LNCaP clone FGC (cell line): ENCODE results near the gene TMC1.
"Not testable (repeated sequence)": the region's sequence is repeated elsewhere in the genome, so short reads cannot be mapped to it uniquely, and the experiment has no call there.

ENCODE experiments used
- DNase-seq: peaks from one replicate; pipeline ENCODE4 v3.0.0-alpha.2; 2011; ENCODE audit warnings: low read depth
- H3K4me3 ChIP-seq: 2 replicates; pipeline ENCODE4 v1.5.1; 2011; ENCODE audit warnings: mild to moderate bottlenecking, low read depth, low read length, control low read depth
- TF ChIP-seq, protein P1 (sequence below): IDR thresholded peaks from 2 replicates; pipeline ENCODE4 v1.5.1; 2012; ENCODE audit warnings: mild to moderate bottlenecking; ENCODE audit not compliant: control insufficient read depth, insufficient read depth; ENCODE audit errors: extremely low read depth

The TMC1 gene

DNA sequence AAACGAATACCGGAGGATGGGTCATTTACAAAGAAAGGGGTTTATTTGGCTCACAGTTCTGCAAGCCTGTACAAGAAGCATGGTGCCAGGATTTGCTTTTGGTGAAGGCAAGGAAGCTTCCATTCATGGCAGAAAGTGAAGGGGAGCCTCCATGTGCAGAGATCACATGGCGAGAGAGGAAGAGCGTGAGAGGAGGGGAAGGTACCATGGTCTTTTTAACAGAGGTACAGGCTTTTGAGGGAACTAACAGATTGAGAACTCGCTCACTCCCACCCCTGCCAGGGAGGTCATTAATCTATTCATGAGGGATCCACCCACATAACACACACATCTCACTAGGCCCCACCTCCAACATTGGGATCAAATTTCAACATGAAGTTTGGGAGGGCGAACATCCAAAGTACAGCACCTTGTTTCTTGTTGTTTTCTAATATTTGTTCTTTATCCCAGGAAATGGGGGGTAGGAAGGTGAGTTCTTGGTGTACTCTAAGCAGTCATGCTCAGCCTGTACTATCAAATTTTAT is 18.5 kb downstream of the TMC1 start:
- H3K4me3 ChIP-seq = no peak overlapping the region
- TF ChIP-seq, protein P1, sequence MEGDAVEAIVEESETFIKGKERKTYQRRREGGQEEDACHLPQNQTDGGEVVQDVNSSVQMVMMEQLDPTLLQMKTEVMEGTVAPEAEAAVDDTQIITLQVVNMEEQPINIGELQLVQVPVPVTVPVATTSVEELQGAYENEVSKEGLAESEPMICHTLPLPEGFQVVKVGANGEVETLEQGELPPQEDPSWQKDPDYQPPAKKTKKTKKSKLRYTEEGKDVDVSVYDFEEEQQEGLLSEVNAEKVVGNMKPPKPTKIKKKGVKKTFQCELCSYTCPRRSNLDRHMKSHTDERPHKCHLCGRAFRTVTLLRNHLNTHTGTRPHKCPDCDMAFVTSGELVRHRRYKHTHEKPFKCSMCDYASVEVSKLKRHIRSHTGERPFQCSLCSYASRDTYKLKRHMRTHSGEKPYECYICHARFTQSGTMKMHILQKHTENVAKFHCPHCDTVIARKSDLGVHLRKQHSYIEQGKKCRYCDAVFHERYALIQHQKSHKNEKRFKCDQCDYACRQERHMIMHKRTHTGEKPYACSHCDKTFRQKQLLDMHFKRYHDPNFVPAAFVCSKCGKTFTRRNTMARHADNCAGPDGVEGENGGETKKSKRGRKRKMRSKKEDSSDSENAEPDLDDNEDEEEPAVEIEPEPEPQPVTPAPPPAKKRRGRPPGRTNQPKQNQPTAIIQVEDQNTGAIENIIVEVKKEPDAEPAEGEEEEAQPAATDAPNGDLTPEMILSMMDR = no peak
- peak; percentile 60 for DNase-seq

DNA sequence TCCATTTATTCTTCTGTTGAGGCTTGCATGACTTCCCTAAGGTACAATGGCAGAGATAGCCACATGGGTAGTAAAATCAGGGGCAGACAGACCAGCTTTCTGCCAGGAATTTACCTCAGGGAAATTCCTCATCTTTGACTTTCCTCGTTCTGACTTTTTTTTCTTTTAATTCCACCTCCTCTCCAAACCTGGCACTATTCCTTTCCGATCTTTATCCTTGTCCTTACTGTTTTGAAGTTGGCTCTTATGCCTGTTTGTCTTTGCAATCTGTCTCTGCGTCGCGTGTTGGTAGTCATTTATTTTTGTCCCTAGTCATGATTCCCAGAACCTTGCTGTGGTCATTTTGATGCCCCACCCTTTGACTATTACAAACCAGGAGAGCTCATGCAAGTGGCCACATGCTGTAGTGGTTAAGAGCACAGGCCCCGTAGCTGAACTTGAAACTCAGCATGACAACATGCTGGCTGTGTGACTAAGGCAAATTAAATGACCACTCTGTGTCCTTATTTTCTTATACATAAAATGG is 19.0 kb downstream of the TMC1 start:
- DNase-seq = no peak
- TF ChIP-seq, protein P1 = no peak
- H3K4me3 ChIP-seq = no peak overlapping the region

DNA sequence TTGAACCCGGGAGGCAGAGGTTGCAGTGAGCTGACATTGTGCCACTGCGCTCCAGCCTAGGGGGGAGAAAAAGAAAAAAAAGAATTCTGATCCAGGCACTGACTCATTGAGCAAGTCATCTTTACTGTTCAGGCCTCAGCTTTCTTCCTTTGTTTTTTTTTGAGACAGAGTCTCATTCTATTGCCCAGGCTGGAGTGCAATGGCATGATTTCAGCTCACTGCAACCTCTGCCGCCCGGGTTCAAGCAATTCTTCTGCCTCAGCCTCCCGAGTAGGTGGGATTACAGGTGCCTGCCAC is 21.1 kb downstream of the TMC1 start:
- not testable (repeated sequence) for DNase-seq, H3K4me3 ChIP-seq

DNA sequence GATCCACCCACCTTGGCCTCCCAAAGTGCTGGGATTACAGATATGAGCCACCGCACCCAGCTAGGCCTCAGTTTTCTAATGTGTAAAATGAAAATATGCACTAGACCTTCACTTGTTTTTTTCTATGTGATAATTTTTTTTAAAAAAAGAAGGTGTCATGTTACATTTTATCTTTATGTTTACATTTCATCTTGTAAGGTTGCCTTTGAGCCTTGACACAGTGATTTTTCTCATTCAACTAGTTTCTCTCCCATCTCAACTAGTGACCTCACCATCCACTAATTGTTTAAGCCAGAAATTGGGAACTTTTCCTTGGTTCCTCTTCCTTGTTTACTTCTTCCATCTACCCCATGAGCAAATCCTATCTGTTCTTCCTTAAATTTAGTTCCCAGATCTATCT is 21.5 kb downstream of the TMC1 start:
- DNase-seq = no peak
- H3K4me3 ChIP-seq = no peak overlapping the region
- TF ChIP-seq, protein P1 = no peak

DNA sequence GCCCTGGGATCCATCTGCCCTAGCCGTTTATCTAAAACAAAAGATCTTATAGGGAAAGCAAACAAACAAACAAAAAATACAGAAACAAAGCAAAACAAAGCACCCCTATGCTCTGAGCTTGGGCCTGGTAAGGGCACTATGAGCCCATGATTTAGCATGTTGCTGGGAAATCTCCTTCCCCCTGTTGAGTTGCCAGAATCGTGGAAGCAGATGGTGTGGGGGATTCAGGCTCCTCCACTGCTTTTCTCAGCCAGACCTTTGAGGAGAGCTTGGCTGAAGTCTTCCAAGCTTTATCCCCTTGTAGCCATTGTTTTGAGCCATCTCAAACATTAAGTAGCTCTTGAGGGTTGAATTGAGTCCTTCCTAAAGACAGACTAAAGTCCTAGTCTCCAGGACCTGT is 29.9 kb downstream of the TMC1 start:
- DNase-seq = no peak
- H3K4me3 ChIP-seq = no peak overlapping the region
- TF ChIP-seq, protein P1 = no peak

DNA sequence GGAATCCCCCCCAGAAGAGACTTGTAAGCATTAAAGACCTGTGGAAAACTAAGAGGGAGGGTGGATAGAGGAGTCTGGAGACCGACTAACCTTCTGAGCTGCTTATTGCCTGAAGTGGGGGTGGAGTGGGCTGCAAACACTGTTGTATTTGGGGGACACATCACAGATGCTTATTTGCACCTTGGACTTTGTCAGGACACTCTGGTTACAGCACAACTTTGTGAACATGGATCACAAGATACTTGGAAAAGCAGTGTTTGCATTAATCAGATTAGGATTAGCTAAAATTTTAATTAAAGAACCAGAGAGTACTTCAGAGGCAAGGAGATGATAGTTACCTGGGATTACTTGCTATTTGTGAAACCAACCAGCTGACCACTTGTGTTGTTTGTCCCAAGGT is 30.9 kb downstream of the TMC1 start:
- TF ChIP-seq, protein P1 = no peak
- DNase-seq = no peak
- H3K4me3 ChIP-seq = no peak overlapping the region

DNA sequence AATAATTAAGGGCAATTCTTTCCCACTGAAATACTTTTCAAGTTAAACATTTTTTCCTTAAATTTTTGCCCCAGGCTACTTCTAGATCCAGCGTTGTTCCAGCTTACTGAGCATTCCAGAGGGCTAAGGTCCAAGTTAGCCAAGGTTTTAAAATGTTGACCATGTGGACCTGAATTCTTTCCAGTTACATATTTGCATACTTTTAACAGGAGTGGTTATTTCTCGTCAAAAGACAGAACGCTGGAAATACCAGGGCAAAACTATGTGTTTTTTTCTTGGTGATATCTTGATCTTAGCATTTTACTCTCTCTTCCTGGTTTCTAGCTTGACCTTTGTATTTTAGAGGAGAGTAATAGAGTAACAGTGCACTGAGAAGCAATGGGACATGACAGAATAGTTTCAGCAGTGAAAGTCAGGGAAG is 32.8 kb downstream of the TMC1 start:
- no peak overlapping the region for H3K4me3 ChIP-seq
- TF ChIP-seq, protein P1 = no peak
- DNase-seq = no peak
